B cell (primary cell): ENCODE measurements around the gene THY1. TPM values are rescaled to one million over a fixed set of nuclear protein-coding genes. Genes with fewer than 3 reads are reported as not detected.

ENCODE experiments used
- ATAC-seq: fragments of 200-7000 bp; cut with Tn5 transposase; one replicate; pipeline ENCODE4 v1.10.0; 2021; ENCODE audit warnings: low read depth, mild to moderate bottlenecking, moderate number of reproducible peaks, moderate library complexity
- CTCF ChIA-PET: fragments of 350-600 bp; sonication (Branson Sonifier 250); formaldehyde crosslinking; loops from one replicate; lab custom pipeline; 2021; ENCODE audit warnings: antibody characterized with exemption, inconsistent platforms; lab: Charles Lee
- POLR2A ChIA-PET: fragments of 350-600 bp; sonication (Branson Sonifier 250); formaldehyde crosslinking; loops from one replicate; lab custom pipeline; 2021; ENCODE audit warnings: antibody characterized with exemption; lab: Charles Lee
- DNase-seq: peaks from one replicate; pipeline ENCODE4 v3.0.0; 2013
- H2AFZ ChIP-seq: 2 replicates; pipeline ENCODE4 v1.6.1; 2012; ENCODE audit warnings: mild to moderate bottlenecking, low read depth, low read length; ENCODE audit not compliant: insufficient read depth, poor library complexity, severe bottlenecking
- H3K27ac ChIP-seq, 2 donors: 1 replicate in 1 of 2; 2 replicates in 1 of 2; pipeline ENCODE4 v1.5.1; 2012 to 2013; ENCODE audit warnings: low read length in 2 of 2, mild to moderate bottlenecking in 2 of 2, moderate library complexity in 1 of 2
- H3K27me3 ChIP-seq, 4 experiments: fragments of 200-600 bp in 1 of 4; sonication (generic) in 1 of 4; replicated peaks in 1 of 4; 1 replicate in 2 of 4; 2 replicates in 2 of 4; pipeline versions ENCODE4 v1.6.1 to v1.7.0; 2013 to 2016; ENCODE audit warnings: low read length in 3 of 4, mild to moderate bottlenecking in 2 of 4, mixed read lengths in 1 of 4, moderate library complexity in 1 of 4; ENCODE audit not compliant: insufficient read depth in 4 of 4, control insufficient read depth in 3 of 4; ENCODE audit errors: control extremely low read depth in 1 of 4
- H3K36me3 ChIP-seq, 2 experiments: replicated peaks in 1 of 2; 1 replicate in 1 of 2; 2 replicates in 1 of 2; pipeline versions ENCODE4 v1.6.1 to v1.7.1; 2013; ENCODE audit warnings: low read length in 1 of 2; ENCODE audit not compliant: insufficient read depth in 2 of 2, control insufficient read depth in 1 of 2; ENCODE audit errors: control extremely low read depth in 1 of 2, extremely low read depth in 1 of 2
- H3K4me1 ChIP-seq, 2 donors: fragments of 200-600 bp in 1 of 2; sonication (generic) in 1 of 2; 1 replicate in 1 of 2; 2 replicates in 1 of 2; pipeline versions ENCODE4 v1.5.1 to v1.6.1; 2013 to 2017; ENCODE audit warnings: low read length in 2 of 2; ENCODE audit not compliant: control insufficient read depth in 2 of 2, insufficient read depth in 2 of 2
- H3K4me2 ChIP-seq: replicated peaks from 2 replicates; pipeline ENCODE3; 2012; ENCODE audit warnings: mild to moderate bottlenecking, low read depth, low read length; ENCODE audit not compliant: poor library complexity, severe bottlenecking
- H3K4me3 ChIP-seq, 5 experiments: fragments of 200-600 bp in 1 of 5; sonication (generic) in 1 of 5; 1 replicate in 3 of 5; 2 replicates in 2 of 5; pipeline versions ENCODE4 v1.5.1 to v1.7.0; 2011 to 2016; ENCODE audit warnings: low read length in 4 of 5, mild to moderate bottlenecking in 4 of 5, low read depth in 2 of 5, control low read depth in 1 of 5, moderate library complexity in 1 of 5; ENCODE audit not compliant: insufficient read depth in 1 of 5; ENCODE audit errors: control extremely low read depth in 1 of 5, extremely low read depth in 1 of 5
- H3K79me2 ChIP-seq: fragments of 200-600 bp; sonication (generic); one replicate; pipeline ENCODE4 v1.6.0; 2016; ENCODE audit warnings: low read length; ENCODE audit not compliant: control insufficient read depth, insufficient read depth
- H3K9ac ChIP-seq: fragments of 200-600 bp; sonication (generic); 2 replicates; pipeline ENCODE4 v1.6.1; 2017; ENCODE audit warnings: mild to moderate bottlenecking, low read length, moderate library complexity
- H3K9me3 ChIP-seq, 3 donors: one replicate each; pipeline versions ENCODE4 v1.6.1 to v1.7.1; 2013; ENCODE audit warnings: low read length in 2 of 3; ENCODE audit not compliant: control insufficient read depth in 2 of 3, insufficient read depth in 1 of 3; ENCODE audit errors: control extremely low read depth in 1 of 3
- H4K20me1 ChIP-seq: 2 replicates; pipeline ENCODE4 v1.6.0; 2012; ENCODE audit warnings: mild to moderate bottlenecking, low read length; ENCODE audit not compliant: insufficient read depth, control insufficient read depth, poor library complexity, severe bottlenecking
- H3K27ac Mint-ChIP-seq: one replicate; pipeline ENCODE4 v1.8.0; 2021; ENCODE audit warnings: mixed read lengths
- H3K27me3 Mint-ChIP-seq: one replicate; pipeline ENCODE4 v1.8.0; 2021; ENCODE audit warnings: mixed read lengths
- H3K4me1 Mint-ChIP-seq: one replicate; pipeline ENCODE4 v1.8.0; 2021; ENCODE audit warnings: mixed read lengths
- H3K4me3 Mint-ChIP-seq: one replicate; pipeline ENCODE4 v1.8.0; 2021; ENCODE audit warnings: mixed read lengths
- H3K9me3 Mint-ChIP-seq: one replicate; pipeline ENCODE4 v1.8.0; 2022; ENCODE audit warnings: mixed read lengths; ENCODE audit not compliant: insufficient read depth
- EZH2 ChIP-seq: IDR thresholded peaks from 2 replicates; pipeline ENCODE4 v1.6.1; 2012; ENCODE audit warnings: borderline replicate concordance, low read depth, mild to moderate bottlenecking, moderate library complexity, low read length; ENCODE audit not compliant: insufficient read depth, poor library complexity, severe bottlenecking
- WGBS: methylation state at CpG from one replicate; pipeline ENCODE4 v1.1.5; 2013; ENCODE audit warnings: missing lambda C conversion rate; ENCODE audit not compliant: insufficient coverage; 5-methylcytosine and 5-hydroxymethylcytosine counted together
- intact Hi-C: fragments of 100-400 bp; cut with micrococcal nuclease; formaldehyde crosslinking; loops from one replicate; pipeline ENCODE4 v1.10.0; 2022
- polyA plus RNA-seq: library from polyadenylated mRNA; depleted of rRNA; stranded (reverse); fragments of >200 nt; gene quantifications from 2 replicates; pipeline ENCODE4 v1.2.3, GENCODE V29; 2012
- total RNA-seq, 2 donors: library from RNA; stranded (reverse); fragments of 120-200 nt in 1 of 2; gene quantifications; 1 replicate in 1 of 2; 2 replicates in 1 of 2; pipeline versions ENCODE4 v1.2.3 to v1.2.4, GENCODE V29; 2013 to 2022
- TF ChIP-seq, protein P1 (sequence below): fragments of 200-600 bp; IDR thresholded peaks from one replicate; pipeline ENCODE4 v1.8.0; 2022; ENCODE audit warnings: antibody characterized with exemption, mild to moderate bottlenecking

THY1 gene
- total and polyA plus RNA-seq, 2 donors (not counting 1 experiment from before 2014, with no cell fraction given): not detected

DNA sequence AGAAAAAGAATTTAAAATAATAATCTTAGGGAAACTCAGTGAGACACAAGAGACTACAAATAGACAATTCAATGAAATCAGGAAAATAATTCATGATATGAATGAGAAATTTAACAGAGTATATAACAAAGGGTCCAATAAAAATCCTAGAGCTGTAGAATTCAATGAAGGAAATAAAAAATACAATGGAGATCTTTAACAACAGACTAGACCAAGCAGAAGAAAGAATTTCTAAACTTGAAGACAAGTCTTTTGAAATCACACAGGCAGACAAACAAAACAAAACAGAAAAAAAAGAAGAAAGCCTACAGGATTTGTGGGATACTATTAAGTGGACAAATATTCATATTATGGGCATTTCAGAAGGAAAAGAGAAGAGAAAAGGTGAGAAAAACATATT, 25.2 kb downstream of the THY1 start:
- Mint-ChIP-seq H3K9me3 (peaks cover 11% of the 10 kb centered on the region), H3K4me1 (no peaks in the 10 kb centered on the region)
- CTCF ChIA-PET: no interaction called here

DNA sequence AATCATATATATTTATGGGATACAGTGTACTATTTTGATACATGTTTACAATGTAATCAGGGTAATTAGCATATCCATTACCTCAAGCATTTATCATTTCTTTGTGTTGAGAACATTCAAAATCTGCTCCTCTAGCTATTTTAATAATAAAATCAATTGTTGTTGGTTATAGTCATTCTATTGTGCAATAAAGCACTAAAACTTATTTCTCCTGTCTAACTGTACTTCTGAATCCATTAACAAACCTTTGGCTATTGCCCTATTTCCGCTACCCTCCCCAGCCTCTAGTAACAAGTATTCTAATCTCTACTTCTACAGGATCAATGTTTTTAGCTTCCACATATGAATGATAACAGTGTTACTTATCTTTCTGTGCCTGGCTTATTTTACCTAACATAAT, 26.1 kb downstream of the THY1 start:
- no peak overlapping the region for H3K27ac Mint-ChIP-seq
- peaks cover 11% of the 10 kb centered on the region for H3K9me3 Mint-ChIP-seq
- Histone ChIP-seq H3K9me3 (peaks cover 6 to 13% (median 8%) of the 10 kb centered on the region in 3 donors), H3K9ac (no peak overlapping the region), H3K27me3 (peaks cover 0 to 19% (median 6%) of the 10 kb centered on the region in 4 experiments), H2AFZ (no peak overlapping the region), H3K27ac (no peak overlapping the region), H3K4me3 (no peak overlapping the region), H3K36me3 (no peaks in the 10 kb centered on the region), H4K20me1 (no peaks in the 10 kb centered on the region), H3K79me2 (no peaks in the 10 kb centered on the region), H3K4me2 (no peak overlapping the region), H3K4me1 (no peaks in the 10 kb centered on the region)
- ChIA-PET CTCF (no interaction called here), POLR2A (no interaction called here)
- DNase-seq (no peak), ATAC-seq (no peak)
- no peaks in the 10 kb centered on the region for H3K4me1 Mint-ChIP-seq
- 88% methylated on average over 1 of the region's 1 CpG for WGBS
- H3K4me3 Mint-ChIP-seq: no peak overlapping the region
- intact Hi-C loops: no loop called here
- TF ChIP-seq, protein P1, sequence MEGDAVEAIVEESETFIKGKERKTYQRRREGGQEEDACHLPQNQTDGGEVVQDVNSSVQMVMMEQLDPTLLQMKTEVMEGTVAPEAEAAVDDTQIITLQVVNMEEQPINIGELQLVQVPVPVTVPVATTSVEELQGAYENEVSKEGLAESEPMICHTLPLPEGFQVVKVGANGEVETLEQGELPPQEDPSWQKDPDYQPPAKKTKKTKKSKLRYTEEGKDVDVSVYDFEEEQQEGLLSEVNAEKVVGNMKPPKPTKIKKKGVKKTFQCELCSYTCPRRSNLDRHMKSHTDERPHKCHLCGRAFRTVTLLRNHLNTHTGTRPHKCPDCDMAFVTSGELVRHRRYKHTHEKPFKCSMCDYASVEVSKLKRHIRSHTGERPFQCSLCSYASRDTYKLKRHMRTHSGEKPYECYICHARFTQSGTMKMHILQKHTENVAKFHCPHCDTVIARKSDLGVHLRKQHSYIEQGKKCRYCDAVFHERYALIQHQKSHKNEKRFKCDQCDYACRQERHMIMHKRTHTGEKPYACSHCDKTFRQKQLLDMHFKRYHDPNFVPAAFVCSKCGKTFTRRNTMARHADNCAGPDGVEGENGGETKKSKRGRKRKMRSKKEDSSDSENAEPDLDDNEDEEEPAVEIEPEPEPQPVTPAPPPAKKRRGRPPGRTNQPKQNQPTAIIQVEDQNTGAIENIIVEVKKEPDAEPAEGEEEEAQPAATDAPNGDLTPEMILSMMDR: no peak
- TF ChIP-seq EZH2: no peak
- peaks cover 62% of the 10 kb centered on the region for H3K27me3 Mint-ChIP-seq

More for the DNA sequence above, 25.2 kb downstream of the THY1 start:
- no peak for DNase-seq
- H3K4me1 ChIP-seq: no peaks in the 10 kb centered on the region
- H3K79me2 ChIP-seq: no peaks in the 10 kb centered on the region
- H3K27ac ChIP-seq: no peak overlapping the region
- no peak overlapping the region for H3K4me2 ChIP-seq
- no peaks in the 10 kb centered on the region for H4K20me1 ChIP-seq
- peaks cover 6 to 13% (median 8%) of the 10 kb centered on the region in 3 donors for H3K9me3 ChIP-seq
- no peak overlapping the region for H3K9ac ChIP-seq
- H3K4me3 ChIP-seq: no peak overlapping the region
- POLR2A ChIA-PET: no interaction called here
- intact Hi-C loops: no loop called here
- no peak for TF ChIP-seq EZH2
- TF ChIP-seq, protein P1: no peak
- no peaks in the 10 kb centered on the region for H3K36me3 ChIP-seq
- H2AFZ ChIP-seq: no peak overlapping the region
- ATAC-seq: no peak
- peaks cover 61% of the 10 kb centered on the region for H3K27me3 Mint-ChIP-seq
- no peak overlapping the region for H3K27ac Mint-ChIP-seq
- H3K27me3 ChIP-seq: peaks cover 0 to 19% (median 6%) of the 10 kb centered on the region in 4 experiments
- no peak overlapping the region for H3K4me3 Mint-ChIP-seq
